Measurements from ENCODE around the gene EIF3L. TPM values are rescaled to one million over a fixed set of nuclear protein-coding genes. Genes with fewer than 3 reads are reported as not detected.

Gene EIF3L
- total and polyA plus RNA-seq, 11 donors: 111 to 456 (median 357) TPM

DNA sequence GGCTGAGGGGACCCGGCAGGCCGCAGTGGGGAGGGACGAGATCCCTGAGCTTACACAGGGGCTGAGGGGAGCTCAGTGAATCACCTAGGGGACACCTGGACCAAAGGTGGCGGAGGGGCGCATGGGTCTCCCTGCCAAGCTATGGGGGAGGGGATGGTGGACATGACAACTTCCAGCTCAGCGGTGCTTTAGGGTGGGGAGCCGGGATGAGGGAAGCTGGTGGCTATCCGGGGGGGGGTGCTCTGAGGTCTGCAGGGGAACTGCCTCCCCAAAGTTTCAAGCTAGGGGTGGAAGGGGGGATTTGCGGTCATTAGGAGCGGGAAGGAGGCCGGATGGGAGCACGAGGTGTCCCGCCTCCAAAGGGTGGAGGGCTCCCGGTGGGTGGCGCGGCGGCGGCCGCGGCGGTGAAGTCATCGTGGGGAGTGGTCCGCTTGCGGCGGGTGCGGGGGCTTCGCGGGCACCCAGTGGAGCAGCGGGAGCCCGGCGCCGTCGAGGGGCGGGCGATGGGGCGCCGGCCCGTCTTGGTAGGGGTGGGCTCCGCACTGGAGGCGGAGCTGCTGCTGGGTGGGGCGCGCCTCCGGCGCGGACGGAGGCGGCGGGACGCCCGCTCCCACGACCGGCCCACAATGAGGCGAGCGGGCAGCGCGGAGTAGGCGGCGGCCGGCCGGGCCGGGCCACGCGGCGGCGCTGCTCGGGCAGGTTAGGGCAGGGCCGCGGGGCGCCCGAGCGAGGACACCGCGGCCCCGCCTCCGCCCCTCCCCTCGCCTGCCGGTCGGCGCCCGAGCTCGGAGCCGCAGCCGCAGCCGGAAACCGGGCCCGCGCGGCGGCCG, 56.5 kb downstream of the EIF3L start, which contains the start of gene MICALL1:
Gene MICALL1 (plus strand): TSS at position 764 of the 830 bp plus-strand sequence. CDS start 126 bp downstream, outside the sequence.
- H3K4me1 ChIP-seq: peaks cover 0 to 44% (median 19%) of the 10 kb centered on the region in 12 donors
- intact Hi-C loops (cut with DNase I): loop anchor here in 2 of 10 donors (1.0 to 2.0 kb wide), 2 partner anchors 27 to 29 kb away; no protein-coding TSS in a partner anchor
- 5 to 13% (median 8%) methylated on average over 35 to 90 of the region's 90 CpGs for WGBS, 4 donors

DNA sequence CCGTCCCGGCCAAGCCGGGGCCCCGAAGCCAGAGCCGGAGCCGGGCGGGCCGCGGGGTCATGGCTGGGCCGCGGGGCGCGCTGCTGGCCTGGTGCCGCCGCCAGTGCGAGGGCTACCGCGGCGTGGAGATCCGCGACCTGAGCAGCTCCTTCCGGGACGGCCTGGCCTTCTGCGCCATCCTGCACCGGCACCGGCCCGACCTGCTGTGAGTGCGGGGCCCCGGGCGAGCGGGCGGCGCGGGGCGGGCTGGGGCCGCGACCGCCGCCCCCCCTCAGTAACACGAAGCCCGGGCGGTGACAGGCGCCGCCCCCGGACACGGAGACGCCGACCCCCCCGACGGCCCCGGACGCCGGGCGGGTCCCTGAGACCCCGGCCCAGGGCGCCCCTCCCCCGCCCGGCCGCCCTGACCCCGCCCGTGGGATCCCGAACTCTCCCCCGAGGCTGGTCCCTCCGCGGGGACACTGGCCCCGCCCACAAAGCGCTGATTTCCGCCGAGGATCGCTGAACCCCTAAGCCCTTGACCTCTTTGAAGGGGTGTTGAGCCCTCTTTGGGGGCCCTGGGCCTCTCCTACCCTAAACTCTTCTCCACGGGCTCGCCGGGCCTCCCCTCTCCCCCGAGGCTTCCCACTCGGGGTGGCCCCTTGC, 57.3 kb downstream of the EIF3L start:
- intact Hi-C loops (cut with DNase I): loop anchor here in 2 of 10 donors (1.0 to 2.0 kb wide), 2 partner anchors 26 to 28 kb away; no protein-coding TSS in a partner anchor
- 1 to 4% (median 2%) methylated on average over 4 to 75 of the region's 75 CpGs for WGBS, 4 donors

More for the DNA sequence above, 56.5 kb downstream of the EIF3L start, which contains the start of gene MICALL1:
- Histone ChIP-seq H3K4me3 (peak within 1 kb of the TSS; percentile 52 to 98 (median 68)), H3K9me3 (no peaks in the 10 kb centered on the region), H3K36me3 (no peaks in the 10 kb centered on the region), H3K27me3 (no peaks in the 10 kb centered on the region), H3K27ac (peak within 1 kb of the TSS; percentile 71 to 92 (median 87))
- peak; percentile 47 to 89 (median 77) for ATAC-seq
- TF ChIP-seq POLR2A (IDR thresholded peaks at IDR 0.05): peak in 1 of 2 donors; percentile 39
- TF ChIP-seq, protein P1, sequence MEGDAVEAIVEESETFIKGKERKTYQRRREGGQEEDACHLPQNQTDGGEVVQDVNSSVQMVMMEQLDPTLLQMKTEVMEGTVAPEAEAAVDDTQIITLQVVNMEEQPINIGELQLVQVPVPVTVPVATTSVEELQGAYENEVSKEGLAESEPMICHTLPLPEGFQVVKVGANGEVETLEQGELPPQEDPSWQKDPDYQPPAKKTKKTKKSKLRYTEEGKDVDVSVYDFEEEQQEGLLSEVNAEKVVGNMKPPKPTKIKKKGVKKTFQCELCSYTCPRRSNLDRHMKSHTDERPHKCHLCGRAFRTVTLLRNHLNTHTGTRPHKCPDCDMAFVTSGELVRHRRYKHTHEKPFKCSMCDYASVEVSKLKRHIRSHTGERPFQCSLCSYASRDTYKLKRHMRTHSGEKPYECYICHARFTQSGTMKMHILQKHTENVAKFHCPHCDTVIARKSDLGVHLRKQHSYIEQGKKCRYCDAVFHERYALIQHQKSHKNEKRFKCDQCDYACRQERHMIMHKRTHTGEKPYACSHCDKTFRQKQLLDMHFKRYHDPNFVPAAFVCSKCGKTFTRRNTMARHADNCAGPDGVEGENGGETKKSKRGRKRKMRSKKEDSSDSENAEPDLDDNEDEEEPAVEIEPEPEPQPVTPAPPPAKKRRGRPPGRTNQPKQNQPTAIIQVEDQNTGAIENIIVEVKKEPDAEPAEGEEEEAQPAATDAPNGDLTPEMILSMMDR (IDR thresholded peaks at IDR 0.05): peak in 6 of 12 donors; percentile 32 to 50 (median 41)
- peak; percentile 74 to 88 (median 79) for DNase-seq

DNA sequence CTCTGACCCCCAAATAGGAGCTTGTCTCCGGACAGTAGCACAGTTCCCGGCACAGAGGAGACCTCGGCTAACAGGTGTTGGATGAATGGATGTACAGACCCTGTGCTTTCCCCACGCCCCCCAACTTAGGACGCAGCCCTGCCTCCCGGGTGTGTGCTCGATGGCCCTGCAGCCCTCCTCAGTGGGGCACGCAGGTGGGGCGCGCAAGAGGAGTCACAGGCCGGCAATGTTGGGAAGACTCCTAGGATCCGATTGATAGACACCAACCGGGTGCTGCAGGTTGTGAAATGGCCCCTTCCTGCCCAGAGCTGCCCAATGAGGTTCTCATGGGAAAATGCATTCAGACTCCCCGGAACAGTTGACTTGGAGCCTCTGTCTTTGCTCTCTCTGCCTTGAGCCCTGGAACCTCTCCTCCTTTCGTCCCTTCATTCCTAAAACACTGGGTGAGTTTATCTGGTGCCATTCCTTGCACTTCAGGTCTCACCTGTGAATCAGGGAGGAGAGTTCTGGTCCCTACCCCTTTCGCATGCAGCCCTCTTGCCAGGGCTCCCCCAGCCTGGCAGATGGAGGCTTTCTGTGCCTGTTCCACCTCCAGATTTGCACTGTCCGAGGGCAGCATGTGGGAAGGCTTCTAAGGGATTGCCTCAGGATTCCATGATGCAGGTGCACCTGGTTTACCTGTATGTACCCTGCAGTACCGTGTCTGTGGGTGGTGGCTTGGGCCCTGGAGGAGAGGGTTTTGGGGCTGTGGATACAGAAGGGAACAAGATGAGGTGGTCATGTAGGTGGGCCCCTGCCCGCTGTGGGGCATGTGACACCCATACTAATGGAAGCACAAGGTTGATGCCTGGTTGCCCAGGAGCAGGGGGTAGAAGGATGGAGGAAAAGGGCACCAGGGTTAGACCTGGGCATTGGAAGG, 58.1 kb downstream of the EIF3L start:
- H3K27ac ChIP-seq: peak overlapping the region; percentile 71 to 92 (median 86)
- no peak for ATAC-seq
- H3K4me3 ChIP-seq: peak overlapping the region; percentile 52 to 98 (median 68)
- no peak for TF ChIP-seq POLR2A (IDR thresholded peaks at IDR 0.05)
- TF ChIP-seq, protein P1 (IDR thresholded peaks at IDR 0.05): no peak
- intact Hi-C loops (cut with DNase I): loop anchor here in 1 of 10 donors (2.0 kb wide), 1 partner anchor 26 kb away; no protein-coding TSS in a partner anchor
- H3K27me3 ChIP-seq: no peaks in the 10 kb centered on the region
- peaks cover 0 to 56% (median 29%) of the 10 kb centered on the region in 12 donors for H3K4me1 ChIP-seq
- WGBS, 4 donors: 38 to 53% (median 43%) methylated on average over 18 to 19 of the region's 19 CpGs
- DNase-seq: no peak
- H3K36me3 ChIP-seq: peaks cover 0 to 4% (median 0%) of the 10 kb centered on the region in 9 donors
- no peaks in the 10 kb centered on the region for H3K9me3 ChIP-seq

More for the DNA sequence above, 57.3 kb downstream of the EIF3L start:
- Histone ChIP-seq H3K27ac (peak overlapping the region; percentile 71 to 92 (median 86)), H3K4me1 (peaks cover 0 to 51% (median 26%) of the 10 kb centered on the region in 12 donors), H3K9me3 (no peaks in the 10 kb centered on the region), H3K4me3 (peak overlapping the region; percentile 52 to 98 (median 68)), H3K27me3 (no peaks in the 10 kb centered on the region), H3K36me3 (no peaks in the 10 kb centered on the region)
- TF ChIP-seq POLR2A (IDR thresholded peaks at IDR 0.05): no peak
- TF ChIP-seq, protein P1 (IDR thresholded peaks at IDR 0.05): no peak
- ATAC-seq (peak in 1 of 4 donors; percentile 1), DNase-seq (peak in 1 of 5 donors; percentile 40)
